Thyroid gland (tissue), 4 donors: ENCODE data around the gene ZNF358.

Experiments
- POLR2A ChIP-seq, 2 donors: fragments of 450-650 bp; IDR thresholded peaks; one replicate each; pipeline ENCODE4 v1.6.1; 2017; ENCODE audit warnings: antibody characterized with exemption in 2 of 2, mild to moderate bottlenecking in 2 of 2, moderate library complexity in 1 of 2
- TF ChIP-seq, protein P1 (sequence below), 6 experiments: fragments of 200-600 bp in 3 of 6; fragments of 450-650 bp in 3 of 6; sonication (generic) in 3 of 6; IDR thresholded peaks; one replicate each; pipeline ENCODE4 v1.5.1; 2016 to 2019; ENCODE audit warnings: antibody characterized with exemption in 6 of 6, mild to moderate bottlenecking in 2 of 6, inconsistent platforms in 1 of 6, moderate library complexity in 1 of 6

DNA sequence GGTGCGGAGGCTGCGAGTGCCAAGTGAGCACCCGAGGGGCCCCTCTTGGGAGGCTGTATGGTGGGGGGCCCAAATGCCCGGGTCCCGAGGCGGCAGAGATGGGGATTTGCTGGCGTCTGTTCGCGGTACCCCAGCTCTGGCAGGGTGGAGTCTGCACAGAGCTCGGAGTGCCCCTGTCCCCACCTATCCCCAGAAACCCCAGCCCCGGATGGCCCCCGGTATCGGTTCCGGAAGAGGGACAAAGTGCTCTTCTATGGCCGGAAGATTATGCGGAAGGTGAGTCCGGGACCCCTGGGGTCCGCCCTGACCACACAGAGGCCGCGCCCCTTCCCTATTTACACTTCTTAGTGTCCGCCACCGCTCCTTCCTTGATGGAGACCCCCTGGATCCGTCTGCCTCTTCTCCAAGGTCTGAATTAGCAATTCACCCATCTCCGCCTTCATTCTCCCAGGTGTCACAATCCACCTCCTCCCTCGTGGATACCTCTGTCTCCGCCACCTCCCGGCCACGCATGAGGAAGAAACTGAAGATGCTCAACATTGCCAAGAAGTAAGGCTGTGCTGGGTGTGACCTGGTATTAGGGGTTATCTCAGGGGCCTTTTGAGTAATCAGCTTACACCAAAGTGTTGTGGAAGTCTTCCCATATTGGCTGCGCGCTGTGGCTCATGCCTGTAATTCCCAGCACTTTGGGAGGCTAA is 20.2 kb downstream of the ZNF358 start:
- TF ChIP-seq, protein P1, sequence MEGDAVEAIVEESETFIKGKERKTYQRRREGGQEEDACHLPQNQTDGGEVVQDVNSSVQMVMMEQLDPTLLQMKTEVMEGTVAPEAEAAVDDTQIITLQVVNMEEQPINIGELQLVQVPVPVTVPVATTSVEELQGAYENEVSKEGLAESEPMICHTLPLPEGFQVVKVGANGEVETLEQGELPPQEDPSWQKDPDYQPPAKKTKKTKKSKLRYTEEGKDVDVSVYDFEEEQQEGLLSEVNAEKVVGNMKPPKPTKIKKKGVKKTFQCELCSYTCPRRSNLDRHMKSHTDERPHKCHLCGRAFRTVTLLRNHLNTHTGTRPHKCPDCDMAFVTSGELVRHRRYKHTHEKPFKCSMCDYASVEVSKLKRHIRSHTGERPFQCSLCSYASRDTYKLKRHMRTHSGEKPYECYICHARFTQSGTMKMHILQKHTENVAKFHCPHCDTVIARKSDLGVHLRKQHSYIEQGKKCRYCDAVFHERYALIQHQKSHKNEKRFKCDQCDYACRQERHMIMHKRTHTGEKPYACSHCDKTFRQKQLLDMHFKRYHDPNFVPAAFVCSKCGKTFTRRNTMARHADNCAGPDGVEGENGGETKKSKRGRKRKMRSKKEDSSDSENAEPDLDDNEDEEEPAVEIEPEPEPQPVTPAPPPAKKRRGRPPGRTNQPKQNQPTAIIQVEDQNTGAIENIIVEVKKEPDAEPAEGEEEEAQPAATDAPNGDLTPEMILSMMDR (IDR thresholded peaks at IDR 0.05), result no peak
- TF ChIP-seq POLR2A (IDR thresholded peaks at IDR 0.05), result no peak
